Endodermal cell (in vitro differentiated cells): ENCODE results near the gene KLHL18. TPM values are rescaled to one million over a fixed set of nuclear protein-coding genes. Genes with fewer than 3 reads are reported as not detected.

Source experiments
- DNase-seq: peaks from one replicate; pipeline ENCODE4 v3.0.0-alpha.2; 2017
- H3K27ac ChIP-seq: 2 replicates; pipeline ENCODE4 v1.5.1; 2013; ENCODE audit warnings: mild to moderate bottlenecking, low read depth, low read length, moderate library complexity
- H3K27me3 ChIP-seq: 2 replicates; pipeline ENCODE4 v1.6.1; 2013; ENCODE audit warnings: mild to moderate bottlenecking, low read length, moderate library complexity; ENCODE audit not compliant: insufficient read depth, control insufficient read depth, poor library complexity, severe bottlenecking
- H3K36me3 ChIP-seq: 2 replicates; pipeline ENCODE4 v1.7.0; 2013; ENCODE audit warnings: mild to moderate bottlenecking, low read length, moderate library complexity; ENCODE audit not compliant: control insufficient read depth, insufficient read depth
- H3K4me1 ChIP-seq: one replicate; pipeline ENCODE4 v1.7.0; 2013; ENCODE audit warnings: low read length; ENCODE audit not compliant: control insufficient read depth, insufficient read depth
- H3K4me3 ChIP-seq: 2 replicates; pipeline ENCODE4 v1.5.1; 2013; ENCODE audit warnings: mild to moderate bottlenecking, low read length, moderate library complexity
- H3K9ac ChIP-seq: 2 replicates; pipeline ENCODE4 v1.6.1; 2013; ENCODE audit warnings: mild to moderate bottlenecking, low read length, moderate library complexity; ENCODE audit not compliant: poor library complexity, severe bottlenecking; ENCODE audit errors: extremely low read depth
- H3K9me3 ChIP-seq: 2 replicates; pipeline ENCODE4 v1.6.1; 2013; ENCODE audit warnings: mild to moderate bottlenecking, low read length, moderate library complexity; ENCODE audit not compliant: control insufficient read depth
- H3K27ac Mint-ChIP-seq: 2 replicates; pipeline ENCODE4 v1.8.0; 2020; ENCODE audit warnings: mixed read lengths
- H3K27me3 Mint-ChIP-seq: 2 replicates; pipeline ENCODE4 v1.8.0; 2021; ENCODE audit warnings: mild to moderate bottlenecking, mixed read lengths; ENCODE audit not compliant: insufficient read depth
- H3K36me3 Mint-ChIP-seq: 2 replicates; pipeline ENCODE4 v1.8.0; 2020; ENCODE audit warnings: low read depth, mixed read lengths
- H3K4me1 Mint-ChIP-seq: 2 replicates; pipeline ENCODE4 v1.8.0; 2020; ENCODE audit warnings: mixed read lengths
- H3K4me3 Mint-ChIP-seq: 2 replicates; pipeline ENCODE4 v1.8.0; 2020; ENCODE audit warnings: mild to moderate bottlenecking, moderate library complexity, mixed read lengths
- H3K9me3 Mint-ChIP-seq: 2 replicates; pipeline ENCODE4 v1.8.0; 2020; ENCODE audit warnings: mild to moderate bottlenecking, mixed read lengths
- CTCF ChIP-seq: fragments of 200-600 bp; sonication (generic); conservative IDR thresholded peaks from 2 replicates; pipeline ENCODE4 v1.5.0; 2021; ENCODE audit warnings: antibody characterized with exemption, mild to moderate bottlenecking
- WGBS, 2 experiments: methylation state at CpG; one replicate each; pipeline versions ENCODE4 v1.1.5 to v1.1.7; 2013; ENCODE audit warnings: missing lambda C conversion rate in 2 of 2, mixed read lengths in 1 of 2; ENCODE audit not compliant: insufficient coverage in 1 of 2, insufficient read length in 1 of 2; 5-methylcytosine and 5-hydroxymethylcytosine counted together
- total RNA-seq, 2 donors: library from RNA; stranded (reverse); fragmentation: NEBNext Ultra II Directional in 1 of 2; extraction: Animal tissue kit (Norgen Biotek cat#: 25700) in 1 of 2; gene quantifications; 2 replicates in 1 of 2; 3 replicates in 1 of 2; pipeline ENCODE4 v1.2.1, GENCODE V29; 2021

The KLHL18 gene
- total RNA-seq, 2 donors from 2014 or later: 20.7 to 28.3 TPM

- H3K27me3 ChIP-seq: no peaks in the 10 kb centered on the region
- H3K4me1 ChIP-seq: no peaks in the 10 kb centered on the region
- WGBS, 2 experiments: 96 to 97% methylated on average over 5 of the region's 5 CpGs
- H3K27ac ChIP-seq: no peak overlapping the region
- Mint-ChIP-seq H3K27me3 (no peaks in the 10 kb centered on the region), H3K27ac (no peak overlapping the region), H3K36me3 (peaks cover 7% of the 10 kb centered on the region), H3K4me3 (no peak overlapping the region), H3K9me3 (peaks cover 26% of the 10 kb centered on the region), H3K4me1 (no peaks in the 10 kb centered on the region)
- peak; percentile 8 for DNase-seq
- H3K9me3 ChIP-seq: peaks cover 14% of the 10 kb centered on the region
- H3K36me3 ChIP-seq: no peaks in the 10 kb centered on the region
- TF ChIP-seq CTCF: no peak
- H3K4me3 ChIP-seq: no peak overlapping the region
- H3K9ac ChIP-seq: no peak overlapping the region
These were observed 80.0 kb downstream of the KLHL18 start for GRCh38 chr3:47362701-47363100.

GRCh38 chr3:47365213-47366153 is 82.7 kb downstream of the KLHL18 start:
- Histone ChIP-seq H3K27ac (no peak overlapping the region), H3K27me3 (no peaks in the 10 kb centered on the region), H3K9me3 (no peaks in the 10 kb centered on the region), H3K4me3 (no peak overlapping the region), H3K9ac (no peak overlapping the region), H3K4me1 (no peaks in the 10 kb centered on the region), H3K36me3 (no peaks in the 10 kb centered on the region)
- WGBS, 2 experiments: 86 to 95% methylated on average over 7 to 11 of the region's 11 CpGs
- peaks cover 1% of the 10 kb centered on the region for H3K9me3 Mint-ChIP-seq
- H3K36me3 Mint-ChIP-seq: no peaks in the 10 kb centered on the region
- no peaks in the 10 kb centered on the region for H3K27me3 Mint-ChIP-seq
- H3K27ac Mint-ChIP-seq: no peak overlapping the region
- no peak for TF ChIP-seq CTCF
- no peak overlapping the region for H3K4me3 Mint-ChIP-seq
- no peak for DNase-seq
- no peaks in the 10 kb centered on the region for H3K4me1 Mint-ChIP-seq

GRCh38 chr3:47366833-47367232 is 84.1 kb downstream of the KLHL18 start:
- Histone ChIP-seq H3K9ac (no peak overlapping the region), H3K4me3 (no peak overlapping the region), H3K27ac (no peak overlapping the region), H3K4me1 (no peaks in the 10 kb centered on the region), H3K27me3 (no peaks in the 10 kb centered on the region), H3K36me3 (no peaks in the 10 kb centered on the region), H3K9me3 (no peaks in the 10 kb centered on the region)
- H3K4me1 Mint-ChIP-seq: no peaks in the 10 kb centered on the region
- no peak overlapping the region for H3K4me3 Mint-ChIP-seq
- no peaks in the 10 kb centered on the region for H3K27me3 Mint-ChIP-seq
- H3K9me3 Mint-ChIP-seq: no peaks in the 10 kb centered on the region
- H3K27ac Mint-ChIP-seq: no peak overlapping the region
- no peak for TF ChIP-seq CTCF
- H3K36me3 Mint-ChIP-seq: no peaks in the 10 kb centered on the region
- DNase-seq: no peak
- WGBS, 2 experiments: 90 to 100% methylated on average over 2 of the region's 2 CpGs
